GM12865 (cell line): Measurements from ENCODE around the gene PTPRM.

Source experiments
- DNase-seq: peaks from one replicate; pipeline ENCODE4 v3.0.0; 2010; ENCODE audit warnings: low read depth
- H3K4me3 ChIP-seq: 2 replicates; pipeline ENCODE4 v1.5.1; 2011; ENCODE audit warnings: mild to moderate bottlenecking, low read depth, low read length, control low read depth
- TF ChIP-seq, protein P1 (sequence below): IDR thresholded peaks from 2 replicates; pipeline ENCODE4 v1.5.1; 2011; ENCODE audit warnings: low read length, control low read depth, low read depth, inconsistent platforms; ENCODE audit not compliant: insufficient read depth; ENCODE audit errors: missing control alignments

PTPRM gene

DNA sequence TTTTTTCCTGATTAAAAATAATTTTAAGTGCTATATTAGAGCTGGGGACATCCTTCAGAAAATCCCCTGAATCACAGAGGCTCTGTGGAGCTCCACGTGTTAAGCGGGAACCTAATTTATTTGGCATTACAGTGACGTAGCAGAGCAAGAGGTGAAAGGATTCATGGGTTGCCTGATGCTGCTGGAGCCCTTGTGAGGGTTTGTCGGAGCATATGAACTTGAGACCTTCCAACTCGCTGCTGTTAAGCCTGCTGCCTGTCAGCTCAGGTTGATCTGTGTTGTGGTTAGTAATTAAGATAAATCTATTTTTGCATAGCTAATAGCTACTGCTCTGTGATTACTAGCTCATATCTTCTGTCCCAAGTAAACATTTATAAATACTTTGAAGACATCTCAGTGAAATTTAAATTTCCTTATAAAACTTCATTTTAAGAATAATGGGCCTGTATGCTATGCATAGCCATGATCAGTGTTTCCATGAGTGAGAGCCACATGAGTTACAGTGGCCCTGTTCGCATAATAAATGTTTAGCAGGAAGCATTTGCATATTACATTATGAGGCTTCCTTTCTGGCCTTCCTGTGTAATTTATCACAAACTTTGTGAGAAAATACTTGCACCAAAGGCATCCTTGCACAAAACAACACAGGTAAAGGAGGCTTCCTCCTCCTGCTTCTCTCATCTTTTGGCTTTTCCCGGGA is 438.9 kb downstream of the PTPRM start:
- no peak for DNase-seq
- TF ChIP-seq, protein P1, sequence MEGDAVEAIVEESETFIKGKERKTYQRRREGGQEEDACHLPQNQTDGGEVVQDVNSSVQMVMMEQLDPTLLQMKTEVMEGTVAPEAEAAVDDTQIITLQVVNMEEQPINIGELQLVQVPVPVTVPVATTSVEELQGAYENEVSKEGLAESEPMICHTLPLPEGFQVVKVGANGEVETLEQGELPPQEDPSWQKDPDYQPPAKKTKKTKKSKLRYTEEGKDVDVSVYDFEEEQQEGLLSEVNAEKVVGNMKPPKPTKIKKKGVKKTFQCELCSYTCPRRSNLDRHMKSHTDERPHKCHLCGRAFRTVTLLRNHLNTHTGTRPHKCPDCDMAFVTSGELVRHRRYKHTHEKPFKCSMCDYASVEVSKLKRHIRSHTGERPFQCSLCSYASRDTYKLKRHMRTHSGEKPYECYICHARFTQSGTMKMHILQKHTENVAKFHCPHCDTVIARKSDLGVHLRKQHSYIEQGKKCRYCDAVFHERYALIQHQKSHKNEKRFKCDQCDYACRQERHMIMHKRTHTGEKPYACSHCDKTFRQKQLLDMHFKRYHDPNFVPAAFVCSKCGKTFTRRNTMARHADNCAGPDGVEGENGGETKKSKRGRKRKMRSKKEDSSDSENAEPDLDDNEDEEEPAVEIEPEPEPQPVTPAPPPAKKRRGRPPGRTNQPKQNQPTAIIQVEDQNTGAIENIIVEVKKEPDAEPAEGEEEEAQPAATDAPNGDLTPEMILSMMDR: no peak

GRCh38 chr18:8006979-8007378 is 439.9 kb downstream of the PTPRM start:
- TF ChIP-seq, protein P1: no peak
- DNase-seq: no peak
- H3K4me3 ChIP-seq: no peak overlapping the region

More for the DNA sequence above, 438.9 kb downstream of the PTPRM start:
- H3K4me3 ChIP-seq: no peak overlapping the region

GRCh38 chr18:8008033-8008432 is 440.9 kb downstream of the PTPRM start:
- TF ChIP-seq, protein P1: no peak
- DNase-seq: no peak
- H3K4me3 ChIP-seq: no peak overlapping the region

- DNase-seq: no peak
- no peak overlapping the region for H3K4me3 ChIP-seq
- TF ChIP-seq, protein P1: no peak
These were observed 444.2 kb downstream of the PTPRM start for GRCh38 chr18:8011361-8011760.

DNA sequence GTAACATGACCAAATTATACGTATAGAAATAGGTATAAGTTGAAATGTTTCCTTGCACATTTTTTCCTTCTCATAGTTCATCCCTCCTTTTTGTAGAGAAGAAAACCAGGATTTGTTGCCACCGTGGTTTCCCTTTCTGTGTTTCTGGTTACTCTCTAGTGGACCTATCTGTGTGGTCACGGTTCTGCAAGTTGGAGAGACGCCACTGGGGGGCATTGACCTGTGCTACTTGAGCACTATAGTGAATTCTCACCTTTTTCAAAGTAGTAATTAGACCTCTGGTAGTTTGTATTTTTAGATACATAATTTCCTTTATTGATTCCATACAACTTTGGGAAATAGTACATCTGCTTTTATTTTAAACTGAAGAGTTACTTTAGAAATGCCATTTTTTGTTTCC is 444.8 kb downstream of the PTPRM start:
- TF ChIP-seq, protein P1: no peak
- no peak overlapping the region for H3K4me3 ChIP-seq
- no peak for DNase-seq

GRCh38 chr18:8018701-8019331 is 451.7 kb downstream of the PTPRM start:
- TF ChIP-seq, protein P1: no peak
- DNase-seq: no peak
- no peak overlapping the region for H3K4me3 ChIP-seq
